OCI-LY1 (cell line): ENCODE measurements around the gene CEACAM21.

Experiments
- EZH2 ChIP-seq: fragments of 200-600 bp; sonication (generic), shearing (Covaris generic); IDR thresholded peaks from 2 replicates; pipeline ENCODE4 v1.8.0; 2017; ENCODE audit warnings: borderline replicate concordance, mixed run types, mild to moderate bottlenecking, antibody characterized with exemption, low read length, moderate library complexity, mixed read lengths
- TF ChIP-seq, protein P1 (sequence below): fragments of 200-600 bp; sonication (generic), shearing (Covaris generic); IDR thresholded peaks from 2 replicates; pipeline ENCODE4 v1.5.1; 2017; ENCODE audit warnings: mild to moderate bottlenecking, antibody characterized with exemption, low read length, moderate library complexity, mixed read lengths

DNA sequence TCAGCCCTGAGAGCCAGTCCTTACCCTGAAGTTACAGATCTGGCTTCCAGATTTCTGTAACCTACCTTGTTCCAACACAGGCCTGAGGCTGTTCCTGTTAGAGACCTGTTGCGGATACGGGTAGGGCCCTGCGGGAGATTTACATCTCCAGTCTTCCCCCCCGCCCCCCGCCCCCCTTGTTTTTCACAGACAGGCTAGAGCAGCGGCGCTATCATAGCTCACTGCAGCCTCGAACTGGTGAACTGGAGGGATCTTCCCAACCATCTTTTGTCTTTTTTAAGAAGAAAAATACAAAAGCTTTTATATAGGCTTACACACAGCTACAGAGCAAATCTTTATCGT, 10.6 kb upstream of the CEACAM21 start:
- TF ChIP-seq, protein P1, sequence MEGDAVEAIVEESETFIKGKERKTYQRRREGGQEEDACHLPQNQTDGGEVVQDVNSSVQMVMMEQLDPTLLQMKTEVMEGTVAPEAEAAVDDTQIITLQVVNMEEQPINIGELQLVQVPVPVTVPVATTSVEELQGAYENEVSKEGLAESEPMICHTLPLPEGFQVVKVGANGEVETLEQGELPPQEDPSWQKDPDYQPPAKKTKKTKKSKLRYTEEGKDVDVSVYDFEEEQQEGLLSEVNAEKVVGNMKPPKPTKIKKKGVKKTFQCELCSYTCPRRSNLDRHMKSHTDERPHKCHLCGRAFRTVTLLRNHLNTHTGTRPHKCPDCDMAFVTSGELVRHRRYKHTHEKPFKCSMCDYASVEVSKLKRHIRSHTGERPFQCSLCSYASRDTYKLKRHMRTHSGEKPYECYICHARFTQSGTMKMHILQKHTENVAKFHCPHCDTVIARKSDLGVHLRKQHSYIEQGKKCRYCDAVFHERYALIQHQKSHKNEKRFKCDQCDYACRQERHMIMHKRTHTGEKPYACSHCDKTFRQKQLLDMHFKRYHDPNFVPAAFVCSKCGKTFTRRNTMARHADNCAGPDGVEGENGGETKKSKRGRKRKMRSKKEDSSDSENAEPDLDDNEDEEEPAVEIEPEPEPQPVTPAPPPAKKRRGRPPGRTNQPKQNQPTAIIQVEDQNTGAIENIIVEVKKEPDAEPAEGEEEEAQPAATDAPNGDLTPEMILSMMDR: no peak
- TF ChIP-seq EZH2: no peak
